Lower leg skin (tissue), 4 donors: Measurements from ENCODE around the gene PPP2R5E. TPM values are rescaled to one million over a fixed set of nuclear protein-coding genes. Genes with fewer than 3 reads are reported as not detected.
"Not testable (repeated sequence)": the region's sequence is repeated elsewhere in the genome, so short reads cannot be mapped to it uniquely, and the experiment has no call there.

ENCODE experiments used
- DNase-seq, 2 donors: peaks; one replicate each; pipeline ENCODE4 v3.0.0-alpha.2; 2019; ENCODE audit warnings: low spot score in 2 of 2
- H3K4me3 ChIP-seq: fragments of 200-600 bp; sonication (generic); 2 replicates; pipeline ENCODE4 v1.5.1; 2017; ENCODE audit warnings: mild to moderate bottlenecking, low read depth; ENCODE audit not compliant: poor library complexity, severe bottlenecking
- POLR2A ChIP-seq, 2 donors: fragments of 450-650 bp; IDR thresholded peaks; one replicate each; pipeline ENCODE4 v1.6.1; 2016 to 2017; ENCODE audit warnings: antibody characterized with exemption in 2 of 2, mild to moderate bottlenecking in 1 of 2, moderate library complexity in 1 of 2
- WGBS, 2 donors: methylation state at CpG; one replicate each; pipeline ENCODE4 v1.1.5; 2018; 5-methylcytosine and 5-hydroxymethylcytosine counted together
- intact Hi-C: fragments of 100-400 bp; cut with DNase I; formaldehyde crosslinking; loops from one replicate; pipeline ENCODE4 v1.15.0; 2023; ENCODE audit warnings: low total_unique reads
- total RNA-seq, 4 donors: library from RNA; depleted of rRNA; stranded (reverse); fragments of >200 nt; gene quantifications; one replicate each; pipeline ENCODE4 v1.1.0, GENCODE V29; 2016
- TF ChIP-seq, protein P1 (sequence below), 3 donors: fragments of 450-650 bp; IDR thresholded peaks; one replicate each; pipeline ENCODE4 v1.5.1; 2016; ENCODE audit warnings: antibody characterized with exemption in 3 of 3, mild to moderate bottlenecking in 3 of 3, moderate library complexity in 2 of 3

The PPP2R5E gene
- total RNA-seq, 4 donors from 2014 or later: 15.0 to 22.5 (median 18.2) TPM

DNA sequence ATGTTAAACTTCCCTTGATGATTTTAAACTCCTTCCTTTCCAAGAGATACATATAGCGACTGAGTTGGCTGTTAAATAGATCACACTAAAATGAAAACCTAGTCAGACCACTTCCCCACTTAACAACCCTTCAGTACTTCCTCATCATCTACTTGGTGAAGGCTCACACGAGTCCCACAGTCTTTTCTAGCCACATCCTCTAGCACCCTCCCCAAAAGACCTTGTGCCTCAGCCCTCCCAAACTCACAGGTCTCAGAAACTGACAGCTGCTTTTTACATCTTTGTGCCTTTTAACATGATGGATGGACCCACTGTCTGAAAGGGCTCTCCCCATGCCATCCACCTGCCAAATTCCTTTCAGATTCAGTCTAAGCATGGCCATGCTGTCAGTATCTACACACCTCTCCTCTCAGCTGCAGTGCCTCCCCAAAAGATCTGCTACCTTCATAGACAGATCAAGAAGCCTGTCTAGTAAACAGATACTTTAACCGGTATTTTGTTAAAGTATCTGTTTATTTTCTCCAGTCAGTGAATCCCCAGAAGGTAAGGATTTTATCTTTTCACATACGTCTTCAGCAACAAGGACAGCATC is 159.3 kb downstream of the PPP2R5E start:
- intact Hi-C loops: no loop called here
- TF ChIP-seq, protein P1, sequence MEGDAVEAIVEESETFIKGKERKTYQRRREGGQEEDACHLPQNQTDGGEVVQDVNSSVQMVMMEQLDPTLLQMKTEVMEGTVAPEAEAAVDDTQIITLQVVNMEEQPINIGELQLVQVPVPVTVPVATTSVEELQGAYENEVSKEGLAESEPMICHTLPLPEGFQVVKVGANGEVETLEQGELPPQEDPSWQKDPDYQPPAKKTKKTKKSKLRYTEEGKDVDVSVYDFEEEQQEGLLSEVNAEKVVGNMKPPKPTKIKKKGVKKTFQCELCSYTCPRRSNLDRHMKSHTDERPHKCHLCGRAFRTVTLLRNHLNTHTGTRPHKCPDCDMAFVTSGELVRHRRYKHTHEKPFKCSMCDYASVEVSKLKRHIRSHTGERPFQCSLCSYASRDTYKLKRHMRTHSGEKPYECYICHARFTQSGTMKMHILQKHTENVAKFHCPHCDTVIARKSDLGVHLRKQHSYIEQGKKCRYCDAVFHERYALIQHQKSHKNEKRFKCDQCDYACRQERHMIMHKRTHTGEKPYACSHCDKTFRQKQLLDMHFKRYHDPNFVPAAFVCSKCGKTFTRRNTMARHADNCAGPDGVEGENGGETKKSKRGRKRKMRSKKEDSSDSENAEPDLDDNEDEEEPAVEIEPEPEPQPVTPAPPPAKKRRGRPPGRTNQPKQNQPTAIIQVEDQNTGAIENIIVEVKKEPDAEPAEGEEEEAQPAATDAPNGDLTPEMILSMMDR (IDR thresholded peaks at IDR 0.05): no peak
- no peak for TF ChIP-seq POLR2A (IDR thresholded peaks at IDR 0.05)
- H3K4me3 ChIP-seq: no peak overlapping the region
- DNase-seq: no peak
- 78 to 81% methylated on average over 4 of the region's 4 CpGs for WGBS, 2 donors

DNA sequence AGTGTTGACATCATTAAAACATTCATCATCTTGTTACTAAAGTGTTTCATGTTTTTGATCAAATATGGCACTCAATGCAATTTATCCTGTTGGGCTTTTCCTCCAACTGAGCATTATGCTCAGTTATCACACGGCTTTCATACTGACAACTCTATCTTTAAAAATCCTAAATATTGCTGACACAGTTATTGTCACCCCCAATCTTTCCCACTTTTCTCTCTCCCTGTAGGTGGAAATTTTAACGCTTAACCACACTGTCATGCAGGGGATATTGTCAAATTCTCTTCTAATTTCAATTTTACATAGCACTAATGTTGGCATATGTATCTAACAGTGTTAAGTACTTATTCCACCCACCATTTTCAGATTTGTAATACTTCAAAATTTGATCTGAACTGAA is 164.7 kb downstream of the PPP2R5E start:
- TF ChIP-seq, protein P1 (IDR thresholded peaks at IDR 0.05): no peak
- 97% methylated on average over 2 of the region's 2 CpGs for WGBS, 2 donors
- no peak overlapping the region for H3K4me3 ChIP-seq
- DNase-seq: no peak
- intact Hi-C loops: no loop called here

DNA sequence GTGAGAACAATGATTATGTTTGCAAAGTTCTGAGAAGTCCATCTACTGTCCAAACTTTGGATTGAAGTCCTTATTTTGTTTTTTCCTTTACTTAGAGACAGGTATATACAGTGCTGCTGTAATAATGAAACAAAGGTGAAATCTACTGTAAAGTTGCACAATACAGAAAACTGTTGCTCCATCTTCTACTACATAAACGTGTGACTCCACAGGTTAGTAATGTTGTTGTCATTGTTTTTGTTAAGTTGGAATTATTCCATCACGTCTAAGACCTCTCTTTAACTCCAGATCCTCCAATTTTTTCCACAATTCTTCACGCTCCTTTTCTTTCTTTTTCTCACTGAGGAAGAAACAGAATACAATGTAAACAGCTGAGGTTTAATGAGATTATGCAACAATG is 167.4 kb downstream of the PPP2R5E start:
- intact Hi-C loops: no loop called here
- TF ChIP-seq, protein P1 (IDR thresholded peaks at IDR 0.05): no peak
- TF ChIP-seq POLR2A (IDR thresholded peaks at IDR 0.05): no peak
- no peak for DNase-seq
- WGBS, 2 donors: 57 to 67% methylated on average over 3 of the region's 3 CpGs
- no peak overlapping the region for H3K4me3 ChIP-seq

DNA sequence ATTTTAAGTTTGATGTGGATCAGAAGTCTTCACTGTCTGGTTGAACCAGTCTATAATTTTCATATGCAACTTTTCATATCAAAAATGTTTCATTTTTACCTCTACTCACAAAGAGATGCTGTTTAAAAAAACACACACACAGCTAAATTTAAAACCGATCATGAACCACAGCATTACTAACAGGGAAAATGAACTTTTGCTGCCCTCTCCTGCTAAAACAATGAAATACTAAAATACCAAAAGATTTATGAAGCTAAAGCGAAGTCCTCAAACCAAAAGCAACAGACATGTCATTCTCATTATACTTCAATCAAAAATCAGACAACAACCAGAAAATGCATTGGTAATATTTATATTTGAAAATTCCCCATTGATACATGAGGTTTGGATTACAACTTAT is 171.6 kb downstream of the PPP2R5E start:
- intact Hi-C loops, H3K4me3 ChIP-seq, DNase-seq: not testable (repeated sequence)
- 52 to 60% methylated on average over 2 of the region's 2 CpGs for WGBS, 2 donors

DNA sequence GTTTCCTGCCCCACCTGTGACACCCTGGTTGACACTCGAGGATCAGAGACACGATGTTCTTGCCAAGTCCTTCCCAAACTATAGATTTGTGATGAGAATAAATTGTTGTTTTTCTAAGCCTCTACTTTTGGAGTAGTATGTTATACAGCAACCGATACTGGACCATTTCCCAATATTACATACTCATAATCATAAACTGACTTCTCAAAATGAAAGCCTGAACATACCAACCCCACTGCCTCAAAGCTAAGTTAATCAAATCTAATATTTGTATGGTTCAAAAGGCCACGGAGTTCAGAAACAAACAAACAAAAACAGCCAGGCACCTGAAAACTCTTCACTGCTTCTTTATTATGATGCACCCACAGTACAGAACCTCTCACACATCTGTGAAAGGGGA is 172.1 kb downstream of the PPP2R5E start:
- no peak for TF ChIP-seq POLR2A (IDR thresholded peaks at IDR 0.05)
- TF ChIP-seq, protein P1 (IDR thresholded peaks at IDR 0.05): no peak
- intact Hi-C loops: no loop called here
- no peak overlapping the region for H3K4me3 ChIP-seq
- no peak for DNase-seq
- 93 to 95% methylated on average over 4 of the region's 4 CpGs for WGBS, 2 donors

DNA sequence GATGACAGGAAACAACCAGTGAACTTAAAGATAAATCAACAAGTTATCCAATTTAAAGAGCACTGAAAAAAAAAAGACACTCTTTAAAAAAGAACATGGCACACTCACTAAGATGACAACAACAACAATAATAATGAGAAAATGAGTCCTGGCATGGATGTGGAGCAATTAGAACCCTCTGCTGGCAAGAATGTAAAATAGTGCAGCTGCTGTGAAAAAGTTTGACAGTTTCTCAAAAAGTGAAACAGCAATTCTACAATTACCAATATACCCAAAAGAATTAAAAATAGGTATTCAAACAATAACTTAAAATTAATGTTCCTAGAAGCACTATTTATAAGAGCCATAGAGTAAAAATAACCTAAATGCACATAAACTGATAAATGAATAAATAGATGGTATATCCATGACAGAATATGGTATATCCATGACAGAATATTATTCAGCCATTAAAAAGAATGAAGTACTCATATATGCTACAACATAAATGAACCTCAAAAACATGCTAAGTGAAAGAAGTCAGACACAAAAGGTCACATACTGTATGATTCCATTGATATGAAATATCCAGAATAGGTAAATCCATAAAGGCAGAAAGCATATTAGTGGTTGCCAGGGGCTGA is 175.3 kb downstream of the PPP2R5E start:
- no peak overlapping the region for H3K4me3 ChIP-seq
- intact Hi-C loops: no loop called here
- no peak for DNase-seq
- no peak for TF ChIP-seq POLR2A (IDR thresholded peaks at IDR 0.05)
- TF ChIP-seq, protein P1 (IDR thresholded peaks at IDR 0.05): no peak
